Sciatic nerve (tissue), 2 donors: ENCODE results near the gene ATP6V0D1. TPM values are rescaled to one million over a fixed set of nuclear protein-coding genes. Genes with fewer than 3 reads are reported as not detected.

Experiments
- ATAC-seq: fragments of 200-7000 bp; cut with Tn5 transposase; one replicate; pipeline ENCODE4 v1.9.1; 2020; ENCODE audit warnings: mild to moderate bottlenecking, moderate library complexity
- DNase-seq: peaks from one replicate; pipeline ENCODE4 v3.0.0-alpha.2; 2020; ENCODE audit warnings: low spot score
- intact Hi-C: fragments of 100-400 bp; cut with DNase I; formaldehyde crosslinking; loops from one replicate; pipeline ENCODE4 v1.14.2; 2022
- total RNA-seq: library from RNA; stranded (reverse); fragmentation: NEBNext Ultra II Directional; extraction: Animal tissue kit (Norgen Biotek cat#: 25700); gene quantifications from one replicate; pipeline ENCODE4 v1.2.1, GENCODE V29; 2021
- donor health status: DM: no; HTN: no; CAD: no.
- donor health status: DM: no; HTN: no; CAD: no.

ATP6V0D1 gene
- total RNA-seq, 1 donor from 2014 or later, result 46.4 TPM

DNA sequence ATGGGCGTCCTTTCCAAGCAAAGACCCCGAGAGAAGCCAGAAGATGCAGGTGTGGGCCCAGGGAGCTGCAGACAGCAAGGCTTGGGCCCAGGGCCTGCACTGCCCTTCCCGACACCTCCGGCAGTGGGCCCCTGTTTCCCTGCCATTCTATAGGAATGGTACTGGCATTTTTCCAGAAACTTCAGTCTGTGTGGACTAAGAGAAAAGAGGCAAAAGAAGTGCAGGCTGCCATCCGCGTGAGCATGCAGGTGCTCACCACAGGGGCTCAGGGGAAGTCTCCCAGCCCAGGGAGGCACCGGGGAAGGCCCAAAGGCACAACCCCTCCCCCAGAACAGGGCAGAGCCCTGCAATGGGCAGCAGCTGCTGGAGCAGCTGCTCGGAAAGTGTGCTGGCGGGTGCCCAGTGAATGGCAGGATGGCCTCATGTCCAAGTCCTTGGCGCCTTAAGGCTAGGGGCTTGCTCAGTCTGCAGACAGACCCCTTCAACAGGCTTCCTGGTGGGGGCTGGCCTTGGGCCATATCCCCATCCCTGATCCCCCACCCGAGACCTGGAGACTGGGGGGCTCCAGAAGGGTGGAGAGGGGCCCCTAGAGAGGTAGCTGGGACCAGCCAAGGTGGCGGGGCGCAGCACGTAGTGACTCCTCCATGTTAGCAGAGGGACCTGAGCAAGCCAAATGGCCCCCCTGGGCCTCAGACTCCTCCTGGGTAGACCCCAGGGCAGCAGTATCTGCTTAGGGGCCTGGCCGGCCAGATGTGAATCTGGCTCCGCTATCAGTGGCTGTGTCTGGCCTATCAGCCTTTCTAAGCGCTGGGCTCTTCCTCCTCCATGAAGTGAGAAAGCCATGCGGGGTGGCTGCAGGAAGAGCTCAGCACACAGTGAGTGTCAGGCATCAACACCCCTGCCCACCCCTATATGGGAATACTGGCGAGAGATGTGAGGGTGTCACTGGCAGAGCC, 80.9 kb downstream of the ATP6V0D1 start:
- intact Hi-C loops, result no loop called here
- DNase-seq, result peak; percentile 45
- ATAC-seq, result no peak

DNA sequence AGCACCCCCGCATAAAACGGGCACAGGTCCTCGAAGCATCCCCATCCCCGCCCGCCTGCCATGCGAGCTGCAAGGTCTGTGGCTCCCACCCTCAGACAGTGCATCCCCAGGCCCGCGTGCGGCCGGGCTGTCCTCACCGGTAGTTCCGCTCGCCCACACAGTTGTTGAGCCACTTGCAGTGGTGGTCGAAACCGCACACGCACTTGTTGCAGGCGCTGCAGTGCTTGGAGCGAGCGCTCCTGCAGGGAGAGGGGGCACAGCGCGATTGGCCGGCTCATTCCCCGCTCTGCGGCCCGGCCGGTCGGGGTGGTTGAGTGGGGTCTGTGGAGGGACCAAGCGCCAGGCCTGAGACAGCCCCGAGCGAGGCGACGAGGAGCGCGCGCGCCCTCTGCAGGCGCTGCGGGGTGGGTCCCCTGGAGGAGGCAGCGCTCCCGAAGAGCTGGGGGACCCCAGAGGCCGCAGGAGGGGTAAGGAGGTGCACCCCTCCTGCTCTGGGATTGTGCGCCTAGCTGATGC, 81.7 kb downstream of the ATP6V0D1 start:
- DNase-seq (no peak), ATAC-seq (peak; percentile 68)
- intact Hi-C loops, result no loop called here

DNA sequence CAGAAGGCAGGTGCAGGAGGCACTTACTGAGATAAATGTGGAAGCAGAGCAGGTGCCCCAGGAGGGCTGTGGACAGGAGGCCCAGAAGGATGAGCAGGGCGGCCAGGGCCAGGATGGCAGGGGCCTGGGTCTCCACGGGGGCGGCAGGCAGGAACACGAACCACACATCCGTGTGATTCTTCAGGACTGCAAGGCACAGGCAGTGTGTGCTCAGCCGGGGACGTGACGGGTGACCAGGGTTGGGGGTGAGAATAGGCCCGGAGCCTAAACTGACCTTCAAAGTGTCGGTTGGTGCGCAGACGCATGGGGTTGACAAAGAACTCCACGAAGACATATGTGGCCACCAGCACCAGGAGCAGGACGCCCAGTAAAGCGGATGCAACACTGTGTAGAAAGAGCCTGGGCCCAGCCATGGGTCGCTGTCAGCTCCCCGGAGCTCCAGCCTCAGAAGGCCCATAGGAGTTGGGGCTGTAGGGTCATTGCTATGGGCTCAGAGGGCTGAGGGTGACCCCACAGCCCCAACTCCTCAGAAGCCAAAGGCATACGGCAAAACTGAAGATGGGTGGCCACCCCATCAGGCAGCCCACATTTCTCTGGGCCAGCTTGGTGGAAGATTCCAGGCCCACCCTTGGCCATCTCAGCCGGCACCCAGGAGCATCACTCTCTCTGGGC, 82.3 kb downstream of the ATP6V0D1 start:
- ATAC-seq (no peak), DNase-seq (no peak)
- intact Hi-C loops, result no loop called here

GRCh38 chr16:67397812-67398545, 83.0 kb downstream of the ATP6V0D1 start:
- DNase-seq, result no peak
- ATAC-seq, result no peak
- intact Hi-C loops, result no loop called here

DNA sequence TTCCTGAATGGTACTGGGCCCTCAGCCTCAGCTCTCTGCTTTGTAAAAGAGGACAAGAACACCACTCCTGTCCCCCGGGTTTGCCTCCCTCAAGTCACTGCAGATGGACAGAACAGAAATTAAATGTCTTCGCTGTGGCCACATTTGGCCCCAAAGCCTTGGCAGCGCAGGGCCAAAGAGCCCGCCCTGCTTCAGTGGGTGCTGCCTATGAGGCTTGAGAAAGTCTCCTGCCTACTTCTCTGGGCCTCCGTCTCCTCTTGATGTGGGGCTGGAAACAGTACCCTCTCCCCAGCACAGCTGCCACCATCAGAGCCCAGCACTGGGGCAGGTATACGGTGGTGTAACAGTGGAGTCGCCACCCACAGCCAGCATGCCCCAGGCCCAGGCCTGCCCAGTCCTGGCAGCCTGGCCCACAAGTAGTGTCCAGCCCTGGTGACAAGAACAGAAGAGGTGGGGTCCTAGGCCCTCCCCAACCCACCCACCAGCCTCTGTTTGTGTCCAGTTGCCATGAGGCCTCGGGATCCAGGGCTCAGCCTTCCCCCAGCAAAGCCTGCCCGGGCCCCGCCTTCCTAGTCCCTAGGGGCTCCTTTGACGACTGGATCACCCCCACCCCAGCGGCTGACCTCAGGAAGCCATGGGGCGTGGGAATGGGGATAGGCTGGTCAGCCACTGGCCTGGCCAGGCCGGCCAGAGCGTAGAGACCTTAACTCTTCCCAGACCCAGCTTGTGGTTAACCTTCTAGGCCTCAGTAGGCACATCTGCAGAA, 83.7 kb downstream of the ATP6V0D1 start:
- intact Hi-C loops, result no loop called here
- peak; percentile 14 for ATAC-seq
- DNase-seq, result no peak

- intact Hi-C loops, result no loop called here
- ATAC-seq (peak; percentile 18), DNase-seq (peak; percentile 80)
Measured at GRCh38 chr16:67396159-67397035, 84.6 kb downstream of the ATP6V0D1 start.

GRCh38 chr16:67395458-67396158, 85.3 kb downstream of the ATP6V0D1 start:
- intact Hi-C loops, result no loop called here
- DNase-seq (peak; percentile 60), ATAC-seq (no peak)

GRCh38 chr16:67395105-67395457, 85.9 kb downstream of the ATP6V0D1 start:
- DNase-seq, result peak; percentile 58
- intact Hi-C loops, result no loop called here
- no peak for ATAC-seq

DNA sequence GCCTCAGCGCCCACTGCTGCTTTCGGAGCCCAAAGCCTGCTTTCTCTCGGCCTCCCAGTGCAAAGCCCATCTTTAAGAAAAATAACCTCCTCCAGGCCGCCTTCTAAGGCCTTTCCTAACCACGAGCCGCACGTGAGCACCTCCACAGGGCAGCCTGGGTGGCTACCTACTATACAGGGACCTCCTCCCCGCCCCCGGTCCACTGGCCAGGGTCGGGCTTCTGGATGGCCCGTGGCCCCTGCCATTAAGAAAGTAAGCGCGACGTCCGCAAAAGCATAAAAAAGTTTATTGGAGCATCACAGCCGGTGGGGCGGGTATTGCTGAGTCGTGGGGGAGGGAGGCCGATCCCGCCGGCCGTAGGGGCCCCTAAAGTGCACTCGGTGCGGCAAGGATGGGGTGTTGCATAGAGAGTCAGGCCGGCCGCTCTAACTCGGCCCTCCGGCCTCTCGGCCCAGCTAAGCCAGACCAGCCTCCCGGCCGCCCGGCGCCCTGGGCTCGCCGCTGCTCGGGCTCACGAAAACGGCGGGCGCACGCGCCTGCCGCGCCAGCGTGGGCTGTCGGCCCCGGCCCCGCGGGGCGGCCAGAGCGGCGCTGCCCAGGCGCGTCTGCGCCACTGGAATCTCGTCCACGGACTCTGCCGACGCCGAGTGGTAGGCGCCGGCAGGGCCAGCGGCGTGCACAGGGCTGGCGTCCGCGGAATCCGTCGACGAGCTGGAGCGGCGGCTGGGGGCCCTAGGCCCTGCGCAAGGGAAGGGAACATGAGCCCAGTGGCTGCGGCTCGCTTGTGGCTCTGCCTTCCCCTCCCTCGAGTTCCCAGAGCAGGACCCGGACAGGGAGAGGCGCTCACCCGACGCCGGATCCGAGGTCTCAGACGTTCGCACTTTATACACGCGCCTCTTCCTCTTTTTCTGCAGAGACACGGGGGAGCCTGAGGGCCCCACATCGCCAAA, 86.5 kb downstream of the ATP6V0D1 start:
- peak; percentile 64 for DNase-seq
- intact Hi-C loops, result no loop called here

DNA sequence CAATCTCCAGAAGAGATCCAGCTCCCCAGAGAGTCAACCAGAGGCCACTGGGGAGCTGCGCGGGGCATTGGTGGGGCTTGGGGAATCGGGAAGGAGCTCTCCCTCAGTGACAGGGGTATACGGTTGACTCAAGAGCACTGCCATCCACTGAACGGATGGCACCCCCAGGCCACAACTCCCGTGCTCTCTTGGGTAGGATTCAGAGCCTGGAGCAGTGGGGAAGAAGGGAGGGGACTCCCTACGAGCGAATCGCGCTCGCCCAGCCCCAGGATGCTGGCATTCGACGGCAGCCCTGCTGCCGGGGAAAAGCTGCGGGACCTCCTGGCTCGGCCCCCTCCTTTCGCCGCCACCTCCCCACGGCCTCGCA, 87.2 kb downstream of the ATP6V0D1 start:
- peak; percentile 1 for ATAC-seq

More for the DNA sequence above, 86.5 kb downstream of the ATP6V0D1 start:
- ATAC-seq, result no peak

DNA sequence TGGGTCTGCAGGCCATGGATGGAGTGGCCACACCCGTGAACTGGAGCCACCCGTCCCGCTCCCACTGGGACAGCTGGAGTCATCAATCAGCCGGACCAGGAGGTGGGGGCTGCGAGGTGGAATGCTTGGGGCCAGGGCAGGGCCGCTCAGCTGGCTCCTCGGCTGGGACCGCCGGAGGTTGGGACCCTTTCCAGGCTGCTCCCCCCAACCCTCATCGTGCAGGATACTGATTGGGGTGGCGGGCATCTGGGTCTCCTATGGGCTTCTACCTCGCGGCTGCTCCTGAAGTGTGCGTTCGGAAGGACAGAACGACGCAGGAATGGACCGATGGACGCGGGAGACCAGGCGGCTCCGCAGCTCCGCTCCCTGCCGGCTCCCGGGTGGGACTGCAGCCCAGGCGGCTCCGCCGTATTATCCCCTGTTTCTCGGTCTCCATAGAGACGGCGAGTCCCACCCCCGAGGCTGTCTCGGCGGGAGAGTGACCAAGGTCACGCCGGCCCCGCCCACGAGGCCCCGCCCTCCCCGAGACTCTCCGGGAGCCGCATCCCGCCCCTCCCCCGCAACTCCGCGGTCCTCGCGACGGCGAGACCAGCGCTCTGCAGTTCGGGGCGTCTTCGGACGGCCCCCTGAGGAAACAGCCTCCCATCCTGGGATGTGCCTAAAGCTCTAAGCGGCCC, 87.7 kb downstream of the ATP6V0D1 start, which contains the start of gene TPPP3:
Gene TPPP3 (minus strand): TSS at position 388 of the 677 bp plus-strand sequence. CDS start 2,387 bp downstream, outside the sequence.
- ATAC-seq (peak; percentile 84), DNase-seq (peak; percentile 93)
- intact Hi-C loops, result no loop called here

More for the DNA sequence above, 87.2 kb downstream of the ATP6V0D1 start:
- intact Hi-C loops, result no loop called here
- peak; percentile 62 for DNase-seq

DNA sequence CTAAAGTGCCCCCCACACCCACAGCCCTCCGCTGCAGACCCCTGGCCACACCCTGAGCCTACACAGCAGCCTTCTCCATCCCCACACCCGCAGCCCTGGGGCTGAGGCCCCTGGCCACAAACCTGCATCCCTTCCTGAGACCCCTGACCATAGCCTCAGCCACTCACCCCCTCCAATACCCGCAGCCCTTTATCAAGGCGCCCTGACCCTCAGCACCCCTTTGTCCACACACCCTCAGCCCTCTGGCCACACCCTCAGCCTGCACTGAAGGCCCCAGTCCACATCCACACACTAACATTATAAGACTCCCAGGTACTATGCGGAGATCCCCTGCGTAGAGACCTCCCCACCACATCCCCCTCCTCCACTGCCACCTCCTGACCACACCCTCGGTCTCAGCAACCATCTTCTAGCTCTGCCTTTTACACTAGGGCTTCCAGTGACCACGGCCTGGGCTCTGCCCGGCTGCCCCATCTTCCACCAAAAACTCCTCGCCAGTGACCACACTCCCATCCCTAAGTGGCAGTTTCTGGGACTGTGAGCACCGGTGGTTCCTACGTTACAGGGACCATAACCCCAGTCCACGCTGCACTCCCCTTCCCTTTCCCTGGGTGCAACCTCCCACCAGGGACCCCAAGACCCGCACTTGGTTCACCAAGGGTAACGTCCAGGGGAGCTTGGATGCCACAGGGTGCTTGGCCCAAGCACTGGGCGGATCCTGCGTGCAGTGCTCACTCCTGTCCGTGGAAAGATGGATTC, 88.5 kb downstream of the ATP6V0D1 start:
- intact Hi-C loops, result no loop called here
- DNase-seq, result peak; percentile 56
- no peak for ATAC-seq

DNA sequence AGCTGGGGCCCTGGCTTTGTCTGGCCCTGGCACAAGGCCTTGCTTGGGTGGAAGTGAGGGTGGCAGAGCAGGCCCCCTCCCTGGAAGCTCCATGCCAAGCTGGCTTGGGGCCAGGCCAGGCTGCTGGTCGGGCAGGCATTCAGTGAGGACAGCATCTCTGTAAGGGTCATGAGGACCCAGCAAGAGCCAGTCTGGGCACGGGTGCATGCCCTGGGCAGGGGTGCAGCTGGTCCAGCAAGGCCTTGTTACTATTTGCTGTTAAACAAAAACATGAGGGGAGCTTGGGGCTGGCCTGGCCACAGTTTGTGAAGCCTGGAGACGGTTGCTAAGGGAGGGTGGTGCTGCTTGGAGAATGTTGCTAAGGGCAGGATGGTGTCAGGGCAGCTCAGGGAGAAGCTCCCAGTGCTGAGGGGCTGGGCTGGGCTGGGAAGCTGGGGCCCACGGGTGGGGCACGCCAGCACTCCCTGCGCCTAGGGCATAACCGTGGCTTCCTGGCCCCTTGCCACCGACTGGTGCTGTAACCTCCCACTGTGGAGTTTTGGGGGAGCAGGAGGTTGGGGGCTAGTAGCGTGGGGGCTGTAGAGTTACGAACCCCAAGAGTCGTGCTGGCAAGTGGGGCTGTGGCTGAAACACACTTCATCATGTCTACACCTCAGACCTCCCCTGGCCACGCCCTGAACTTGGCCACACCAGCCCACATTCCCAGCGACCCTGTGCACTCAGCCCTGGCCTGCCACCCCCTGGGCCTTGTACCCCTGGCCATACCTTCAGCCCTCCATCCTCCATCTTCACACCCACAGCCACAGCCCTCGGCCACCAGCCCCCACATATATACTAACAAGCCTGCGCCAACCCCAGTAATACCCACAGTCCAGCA, 89.3 kb downstream of the ATP6V0D1 start:
- no peak for ATAC-seq
- intact Hi-C loops, result no loop called here
- no peak for DNase-seq
